COLO829 (cell line): Measurements from ENCODE around the gene PROC.
"Not testable (repeated sequence)": the region's sequence is repeated elsewhere in the genome, so short reads cannot be mapped to it uniquely, and the experiment has no call there.

ENCODE experiments used
- DNase-seq: peaks from one replicate; pipeline ENCODE4 v3.0.0; 2012; ENCODE audit warnings: low spot score

Gene PROC

GRCh38 chr2:127427376-127428056 lies 9.3 kb downstream of the PROC start:
- no peak for DNase-seq

GRCh38 chr2:127428057-127428814 lies 10.0 kb downstream of the PROC start:
- no peak for DNase-seq

- DNase-seq, result no peak
Measured at GRCh38 chr2:127428815-127429109, 10.5 kb downstream of the PROC start.

- DNase-seq, result no peak
Measured at GRCh38 chr2:127429291-127429690, 11.1 kb downstream of the PROC start.

GRCh38 chr2:127429844-127430425 lies 11.7 kb downstream of the PROC start:
- no peak for DNase-seq

- DNase-seq, result no peak
Measured at GRCh38 chr2:127431408-127432023, 13.3 kb downstream of the PROC start.

GRCh38 chr2:127434515-127434914 lies 16.3 kb downstream of the PROC start:
- DNase-seq, result no peak

- DNase-seq, result no peak
Measured at GRCh38 chr2:127437056-127437455, 18.8 kb downstream of the PROC start.

- DNase-seq, result no peak
Measured at GRCh38 chr2:127437781-127438726, 19.8 kb downstream of the PROC start.

GRCh38 chr2:127439343-127439742 lies 21.1 kb downstream of the PROC start:
- DNase-seq, result no peak

GRCh38 chr2:127448526-127448925 lies 30.3 kb downstream of the PROC start:
- DNase-seq, result no peak

GRCh38 chr2:127449414-127449813 lies 31.2 kb downstream of the PROC start:
- no peak for DNase-seq

- DNase-seq, result no peak
Measured at GRCh38 chr2:127449898-127450297, 31.7 kb downstream of the PROC start.

GRCh38 chr2:127451981-127452380 lies 33.8 kb downstream of the PROC start:
- no peak for DNase-seq

GRCh38 chr2:127452423-127452822 lies 34.2 kb downstream of the PROC start:
- DNase-seq, result not testable (repeated sequence)

GRCh38 chr2:127453013-127453391 lies 34.8 kb downstream of the PROC start:
- DNase-seq, result no peak

GRCh38 chr2:127453392-127454171 lies 35.4 kb downstream of the PROC start:
- no peak for DNase-seq

- DNase-seq, result no peak
Measured at GRCh38 chr2:127454595-127455565, 36.7 kb downstream of the PROC start.

GRCh38 chr2:127455566-127456493 lies 37.6 kb downstream of the PROC start:
- DNase-seq, result no peak
